HS-5 (cell line): Measurements from ENCODE around the gene LMAN2L.
A peak's percentile ranks its signal among the peaks of the same experiment; 100 is the strongest.
"Not testable (repeated sequence)": the region's sequence is repeated elsewhere in the genome, so short reads cannot be mapped to it uniquely, and the experiment has no call there.

Source experiments
- DNase-seq: peaks from one replicate; pipeline ENCODE4 v3.0.0-alpha.2; 2012; ENCODE audit warnings: low read depth

Gene LMAN2L

DNA sequence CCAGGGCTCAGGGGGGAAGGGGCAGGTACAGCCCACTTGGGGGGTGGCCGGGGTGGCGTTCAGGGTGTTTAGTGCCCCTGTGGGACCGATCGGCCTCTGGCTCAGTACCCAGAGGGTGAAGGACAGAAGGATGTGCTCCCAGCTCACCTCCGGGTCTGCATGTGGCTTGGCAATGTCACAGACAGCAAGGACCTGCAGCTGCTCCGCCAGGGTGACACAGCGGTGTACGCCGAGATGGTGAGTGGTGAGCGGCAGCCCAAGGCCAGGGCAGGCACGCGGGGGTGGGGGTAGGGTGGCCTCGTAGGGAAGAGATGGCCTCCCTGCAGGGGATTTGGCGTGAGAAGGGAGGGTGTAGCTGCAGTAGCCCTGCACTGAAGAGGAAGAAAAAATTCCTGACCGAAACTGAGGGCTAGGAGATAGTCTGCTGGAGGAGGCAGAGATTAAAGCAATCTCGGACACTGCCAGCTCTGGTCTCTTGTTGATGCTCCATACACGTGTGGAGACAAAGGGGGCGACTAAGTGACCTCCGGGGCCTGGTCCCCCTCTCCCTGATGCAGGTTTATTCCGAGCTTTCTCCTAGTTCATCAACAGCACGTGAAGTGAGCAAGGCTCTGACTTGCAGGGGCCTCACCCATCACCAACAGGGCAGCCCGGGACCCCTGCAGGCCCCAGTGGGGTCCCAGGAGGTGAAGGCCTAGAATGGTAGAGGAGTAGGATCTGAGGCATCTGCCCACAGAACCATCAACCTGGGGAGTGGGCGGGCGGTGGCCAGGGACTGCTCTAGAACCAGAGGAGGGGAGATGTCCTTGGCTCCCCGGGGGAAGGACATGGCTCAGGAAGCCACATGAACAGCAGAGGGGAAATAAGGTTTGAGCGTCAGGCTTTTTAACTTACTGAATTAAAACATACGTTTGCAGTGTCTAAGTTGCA, 51.9 kb downstream of the LMAN2L start:
- DNase-seq = no peak

DNA sequence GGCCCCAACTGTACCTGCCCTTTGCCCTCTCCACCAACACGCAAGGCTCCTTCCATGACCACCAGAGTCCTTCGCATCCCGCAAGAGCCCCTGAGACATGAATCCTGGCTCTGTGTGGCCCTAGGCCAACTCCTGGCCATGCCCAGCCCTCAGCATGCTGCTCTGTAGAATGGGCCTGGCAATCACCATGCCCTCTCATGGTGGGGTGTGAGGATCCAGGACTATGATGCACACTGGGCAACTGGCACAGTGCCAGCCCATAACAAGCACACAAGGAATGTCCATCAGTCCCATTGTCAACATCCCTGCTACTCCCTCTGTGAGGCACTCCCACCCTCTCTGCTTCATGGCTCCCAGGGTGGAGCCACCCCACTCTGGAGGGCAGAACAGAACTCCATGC, 52.6 kb downstream of the LMAN2L start:
- DNase-seq = no peak

DNA sequence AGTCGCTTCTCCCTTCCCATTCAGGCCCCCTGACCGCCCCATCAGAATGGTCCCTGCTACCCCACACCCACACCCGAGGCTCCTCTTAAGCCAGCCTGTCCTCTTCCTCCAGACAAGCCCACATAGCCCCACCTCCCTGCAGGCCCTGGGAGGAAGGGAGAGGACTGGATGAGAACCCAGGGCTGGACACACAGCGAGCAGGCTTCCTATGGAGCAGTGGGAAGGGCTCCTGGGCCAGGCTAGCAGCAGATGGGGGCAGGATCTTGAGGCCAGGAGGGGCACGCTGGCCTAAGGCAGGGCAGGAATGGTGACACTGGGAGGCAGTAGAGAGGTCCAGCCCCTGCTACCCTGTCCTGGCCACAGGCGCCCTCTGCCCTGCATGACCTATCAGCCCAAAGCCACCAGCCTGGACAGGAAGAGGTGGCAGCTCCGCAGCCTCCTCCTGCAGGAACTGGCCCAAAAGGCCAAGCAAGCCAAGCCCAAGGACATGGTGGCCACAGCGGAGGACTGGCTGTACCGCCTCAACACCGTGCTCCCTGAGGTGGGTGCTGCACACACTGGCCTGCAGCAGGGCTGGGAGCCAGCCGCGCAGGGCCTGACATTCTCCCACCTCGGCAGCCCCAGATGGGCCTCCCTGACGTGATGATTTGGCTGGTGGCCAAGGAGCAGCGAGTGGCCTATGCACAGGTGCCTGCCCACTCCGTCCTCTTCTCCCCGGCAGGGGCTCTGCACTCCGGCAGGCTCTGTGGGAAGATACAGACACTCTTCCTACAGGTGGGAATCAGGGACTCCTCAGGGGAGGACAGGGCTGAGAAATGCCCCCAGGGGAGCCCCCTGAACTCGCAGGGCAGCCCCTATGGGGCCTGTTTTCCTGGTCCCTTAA, 54.0 kb downstream of the LMAN2L start:
- no peak for DNase-seq

DNA sequence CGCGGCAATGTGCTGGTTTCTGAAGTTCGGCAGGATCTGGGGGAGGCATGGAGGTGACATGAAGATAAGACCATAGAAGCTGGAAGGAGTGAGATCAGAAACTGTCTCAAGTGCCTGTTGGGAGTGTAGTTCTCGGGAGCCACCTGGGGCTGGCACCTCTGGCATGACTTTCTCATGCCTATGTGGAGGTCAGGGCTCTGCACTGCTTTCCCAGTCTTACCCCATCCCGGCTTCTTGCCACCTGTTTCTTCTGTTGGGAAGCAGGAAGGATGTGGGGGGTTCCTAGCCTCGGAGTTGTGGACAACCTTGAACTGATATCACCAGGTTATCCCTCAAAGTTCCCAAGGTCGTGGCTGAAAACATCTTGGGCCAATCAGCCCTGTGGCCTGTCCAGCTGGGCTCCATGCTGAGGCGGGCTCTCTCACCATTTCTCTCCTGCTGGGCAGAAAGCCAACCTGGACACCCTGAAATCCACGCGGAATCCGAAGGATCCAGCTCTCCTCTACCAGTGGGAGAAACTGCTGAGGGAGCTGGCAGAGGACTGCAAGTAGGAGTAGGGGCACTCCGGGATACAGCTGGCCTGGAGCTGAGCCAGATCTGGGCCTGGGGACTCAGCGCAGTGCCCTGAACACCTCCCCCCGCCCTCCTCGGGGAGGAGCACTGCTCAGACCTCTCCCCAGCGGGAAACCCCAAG, 54.8 kb downstream of the LMAN2L start:
- no peak for DNase-seq

DNA sequence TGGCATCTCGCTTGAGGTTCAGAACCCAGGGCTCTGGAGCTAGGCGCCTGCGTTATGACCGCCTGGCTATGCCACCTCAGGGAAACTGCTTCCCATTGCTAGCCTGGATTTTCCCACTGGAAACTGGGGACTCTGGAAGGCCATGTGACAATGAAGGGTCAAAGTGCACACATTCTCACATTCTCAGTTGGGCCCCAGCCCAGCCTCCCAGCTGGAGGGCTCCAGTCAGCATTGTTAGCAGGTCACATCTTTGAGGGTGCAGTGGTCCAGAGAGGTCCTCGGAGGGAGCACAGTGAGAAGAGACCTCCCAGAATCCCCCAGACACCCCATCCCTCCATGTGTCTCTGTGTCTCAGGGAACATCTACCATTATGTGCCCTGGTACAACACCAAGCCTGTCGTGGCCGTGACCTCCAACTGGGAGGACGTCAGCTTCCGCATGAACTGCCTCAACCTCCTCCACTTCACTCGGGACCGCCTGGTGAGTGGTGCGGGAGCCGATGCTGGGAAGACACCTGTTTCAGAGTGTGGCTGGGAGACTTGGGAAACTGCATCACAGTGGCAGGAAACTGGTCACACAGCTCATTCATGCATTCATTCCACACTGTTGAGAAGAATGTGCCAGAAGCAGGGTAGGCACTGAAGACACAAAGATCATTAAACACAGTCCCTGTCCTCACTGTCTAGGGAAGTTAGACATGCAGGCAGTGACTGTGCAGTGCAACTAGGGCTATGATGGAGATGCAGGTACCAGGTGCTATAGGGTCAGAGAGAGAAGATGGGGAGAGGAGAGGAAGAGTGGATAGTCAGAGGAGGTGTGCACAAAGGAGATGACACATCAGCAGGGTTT, 55.7 kb downstream of the LMAN2L start:
- no peak for DNase-seq

DNA sequence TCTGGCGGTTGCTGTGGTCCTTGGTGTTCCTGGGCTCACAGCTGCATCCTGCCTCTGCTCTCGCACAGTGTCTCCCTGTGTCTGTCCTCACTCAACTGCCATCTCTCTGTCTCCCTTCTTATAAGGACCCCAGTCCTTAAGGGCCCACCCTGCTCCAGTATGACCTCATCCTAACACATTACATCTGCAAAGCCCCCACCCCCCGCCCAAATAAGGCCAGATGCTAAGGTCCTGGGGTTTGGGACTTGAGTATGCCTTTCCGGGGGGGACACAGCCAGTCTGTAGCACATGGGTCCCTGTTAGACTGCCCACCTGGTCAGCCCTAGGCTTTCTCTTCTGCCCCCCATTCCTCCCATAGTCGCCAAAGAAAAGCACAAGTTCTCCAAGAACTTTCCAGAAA, 56.6 kb downstream of the LMAN2L start:
- DNase-seq = no peak

DNA sequence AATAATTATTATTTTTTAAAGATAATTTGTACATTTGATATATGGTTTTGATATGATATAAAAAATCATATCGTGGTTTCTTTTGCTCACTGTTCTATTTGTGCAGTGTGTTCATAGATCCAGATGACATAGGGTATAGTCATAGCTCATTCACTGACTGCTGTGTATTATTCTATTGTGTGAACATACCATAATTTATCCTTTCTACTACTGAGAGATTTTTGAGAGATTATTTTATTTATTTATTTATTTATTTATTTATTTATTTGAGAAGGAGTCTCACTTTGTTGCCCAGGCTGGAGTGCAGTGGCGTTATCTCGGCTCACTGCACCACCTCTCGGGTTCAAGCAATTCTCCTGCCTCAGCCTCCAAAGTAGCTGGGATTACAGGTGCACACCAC, 58.3 kb downstream of the LMAN2L start:
- DNase-seq = no peak

DNA sequence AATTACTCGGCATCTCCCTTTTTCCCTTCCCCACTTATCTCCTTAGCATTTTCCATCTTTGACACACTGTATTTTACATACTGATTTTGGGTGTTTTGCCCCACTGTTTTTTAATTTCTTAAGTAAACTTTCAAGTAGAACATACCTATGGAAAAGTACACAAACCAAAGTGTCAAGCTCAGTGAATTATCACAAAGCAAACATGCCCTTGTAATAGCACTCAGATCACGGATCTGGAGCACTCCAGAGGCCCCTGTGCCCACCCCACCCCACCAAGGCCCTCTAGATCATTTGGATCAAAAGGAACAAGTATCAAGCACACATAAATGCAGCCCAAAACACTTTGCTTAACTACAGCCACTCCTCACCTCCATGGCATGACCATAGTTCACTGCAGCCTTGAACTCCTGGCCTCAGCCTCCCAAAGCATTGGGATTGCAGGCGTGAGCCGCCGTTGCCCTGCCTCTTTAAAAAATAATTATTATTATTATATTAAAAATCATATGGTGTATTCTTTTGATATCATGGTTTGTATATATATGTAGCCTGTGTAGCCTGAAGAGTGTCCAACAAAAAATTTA, 59.2 kb downstream of the LMAN2L start:
- no peak for DNase-seq

DNA sequence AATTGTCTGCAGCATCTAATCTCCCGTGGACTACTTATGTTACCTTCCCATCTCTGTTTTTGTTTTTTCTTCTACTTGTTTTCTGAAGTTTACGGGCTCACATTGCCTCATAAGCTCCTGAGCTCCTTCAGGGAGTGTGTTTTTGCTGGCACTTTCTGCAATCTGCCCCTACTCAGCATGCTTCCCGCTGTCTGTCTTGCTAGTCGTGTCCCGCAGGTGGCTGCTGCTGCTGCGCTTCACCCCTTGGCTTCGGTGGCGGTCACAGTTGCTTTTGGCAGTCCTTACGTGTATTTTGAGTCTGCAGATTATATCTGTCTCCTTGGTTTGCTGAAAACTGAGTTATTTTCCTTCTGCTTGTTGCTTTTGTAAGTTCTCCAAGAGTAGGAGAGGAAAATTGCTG, 60.0 kb downstream of the LMAN2L start:
- DNase-seq = no peak

DNA sequence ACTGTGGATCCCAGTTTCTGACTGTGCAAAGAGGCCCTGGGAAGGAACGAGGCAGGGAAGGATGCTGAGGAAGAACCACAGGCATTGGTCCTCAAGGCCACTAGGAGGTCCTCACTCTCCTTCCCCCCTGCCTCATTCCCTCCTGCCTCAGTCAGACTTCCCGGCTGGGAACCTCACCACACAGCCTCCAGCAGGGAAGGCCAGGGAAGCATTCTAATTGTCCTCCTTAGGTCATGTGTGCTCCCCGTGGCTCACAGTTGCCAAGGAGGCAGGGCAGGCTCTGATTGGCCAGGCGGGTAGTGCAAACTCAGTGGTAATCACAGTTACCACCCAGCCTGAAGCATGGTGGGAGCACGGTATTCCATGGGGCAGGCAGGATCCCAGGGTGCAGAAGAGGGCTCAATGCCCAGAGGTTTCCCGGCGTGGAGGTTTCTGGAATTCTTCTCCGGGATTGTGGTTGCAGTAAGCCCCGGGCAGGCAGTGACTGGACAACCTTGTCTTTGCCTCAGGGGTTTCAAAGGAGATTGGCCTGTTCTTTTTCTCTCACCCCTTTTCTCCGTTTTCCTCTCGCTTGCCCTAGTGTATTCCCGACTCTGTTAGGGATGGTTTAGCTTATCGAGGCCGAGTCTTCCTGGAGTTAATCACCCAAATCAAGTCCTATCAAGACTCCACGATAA, 70.2 kb downstream of the LMAN2L start:
- no peak for DNase-seq

DNA sequence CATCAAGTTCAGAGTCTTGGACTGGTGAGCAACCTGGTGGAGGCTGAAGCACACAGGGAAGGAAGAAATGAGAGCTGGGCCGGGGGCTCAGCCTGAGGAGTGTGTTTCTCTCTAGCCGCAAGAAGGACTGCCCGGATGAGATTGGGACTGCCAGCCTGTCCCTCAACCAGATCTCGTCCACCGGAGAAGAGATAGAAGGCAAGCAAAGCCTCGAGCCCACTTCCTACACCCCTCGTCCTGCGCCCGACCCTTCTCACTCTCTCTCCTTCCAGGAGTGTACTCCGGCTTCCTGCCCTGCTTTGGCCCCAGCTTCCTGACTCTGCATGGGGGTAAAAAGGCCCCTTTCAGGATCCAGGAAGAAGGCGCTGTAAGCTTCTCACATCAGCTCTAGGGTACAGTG, 71.1 kb downstream of the LMAN2L start:
- no peak for DNase-seq

DNA sequence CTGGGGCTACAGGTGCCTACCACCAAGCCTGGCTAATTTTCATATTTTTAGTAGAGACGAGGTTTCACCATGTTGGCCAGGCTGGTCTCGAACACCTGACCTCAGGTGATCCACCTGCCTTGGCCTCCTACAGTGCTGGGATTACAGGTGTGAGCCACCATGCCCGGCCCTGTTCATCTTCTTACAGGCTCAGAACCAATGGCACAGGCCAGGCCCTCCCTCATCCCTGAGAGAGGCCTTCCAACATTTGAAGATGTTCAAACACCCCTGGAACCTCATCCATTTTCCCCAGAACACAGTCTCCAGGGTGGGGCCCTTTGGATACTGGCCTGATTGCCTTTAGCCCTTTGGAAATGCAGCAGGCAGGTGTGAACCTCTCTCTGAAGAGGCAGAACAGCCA, 74.1 kb downstream of the LMAN2L start:
- not testable (repeated sequence) for DNase-seq

DNA sequence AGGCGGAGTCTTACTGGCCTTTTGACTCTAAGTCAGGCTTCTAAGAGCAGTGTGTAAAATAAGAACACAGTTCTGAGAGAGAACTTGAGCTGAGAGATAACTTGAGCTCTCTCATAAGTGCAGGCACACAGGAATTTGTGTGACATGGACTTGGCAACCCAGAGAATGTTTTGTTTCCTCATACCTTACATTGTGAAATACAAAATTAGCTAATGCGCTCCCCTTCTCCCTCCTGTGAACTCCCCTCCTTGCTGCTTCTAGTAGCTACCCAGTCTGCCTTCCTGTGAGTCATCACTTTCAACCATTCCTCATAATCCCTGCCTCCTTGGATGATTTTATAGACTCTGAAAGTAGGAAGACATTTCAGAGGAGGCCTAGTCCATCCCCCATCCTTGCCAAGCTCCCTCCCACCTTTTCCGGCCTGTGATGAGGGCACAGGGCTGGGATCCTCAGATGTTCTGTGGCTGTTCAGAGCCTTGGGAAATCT, 74.7 kb downstream of the LMAN2L start:
- peak; percentile 100 for DNase-seq

DNA sequence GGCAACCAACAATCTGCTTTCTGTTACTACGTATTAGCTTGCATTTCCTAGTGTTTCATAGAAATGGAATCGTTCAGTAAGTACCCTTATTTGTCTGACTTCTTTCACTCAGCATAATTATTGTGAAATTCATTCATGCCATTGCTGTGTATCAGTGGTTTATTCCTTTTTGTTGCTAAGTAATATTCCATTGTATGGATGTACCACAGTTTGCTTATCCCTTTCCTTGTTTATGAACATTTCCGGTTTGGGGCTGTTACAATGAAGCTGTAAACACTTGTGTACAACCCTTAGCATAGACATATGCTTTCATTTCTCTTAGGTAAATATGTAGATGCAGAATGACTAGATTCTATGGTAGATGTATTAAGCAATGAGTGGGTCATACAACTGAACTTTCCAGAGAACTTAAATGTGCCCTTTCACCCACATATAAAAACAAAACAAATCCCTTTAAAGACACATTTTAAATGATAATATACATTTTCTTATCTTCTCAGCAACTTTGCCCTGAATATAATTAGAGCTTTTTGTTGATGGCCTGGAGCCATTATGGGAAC, 75.4 kb downstream of the LMAN2L start:
- no peak for DNase-seq

DNA sequence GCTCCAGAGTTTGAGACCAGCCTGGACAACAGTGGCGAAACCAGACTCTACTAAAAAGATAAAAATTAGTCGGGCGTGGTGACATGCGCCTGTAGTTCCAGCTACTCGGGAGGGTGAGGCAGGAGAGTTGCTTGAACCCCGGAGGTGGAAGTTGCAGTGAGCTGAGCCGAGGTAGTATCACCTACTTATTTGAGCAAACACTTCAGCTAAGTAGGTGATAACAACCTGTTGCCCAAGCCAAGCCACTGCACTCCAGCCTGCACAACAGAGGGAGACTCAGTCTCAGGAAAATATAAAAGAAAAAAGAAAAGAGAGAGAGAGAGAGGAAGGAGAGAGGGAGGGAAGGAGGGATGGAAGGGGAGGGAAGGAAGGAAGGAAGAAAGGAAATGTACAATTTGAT, 76.0 kb downstream of the LMAN2L start:
- DNase-seq = no peak

DNA sequence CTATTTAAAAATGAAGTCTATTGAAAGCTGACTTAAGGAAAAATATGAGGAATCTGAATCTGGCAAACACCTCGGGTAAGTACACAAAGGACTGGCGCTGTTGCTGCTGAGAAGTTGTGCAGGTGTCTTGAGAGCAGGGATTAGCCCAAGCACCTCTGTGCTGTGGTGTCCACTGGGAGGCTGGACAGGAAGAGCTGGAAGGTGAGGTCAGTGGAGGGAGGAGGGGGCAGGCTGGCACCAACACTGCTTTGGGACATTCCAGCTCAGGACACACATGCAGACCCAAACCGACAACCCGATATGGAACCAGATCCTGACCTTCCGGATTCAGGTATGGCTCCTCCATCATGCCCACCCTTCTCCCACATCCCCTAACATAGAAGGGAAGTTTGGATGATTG, 76.7 kb downstream of the LMAN2L start:
- no peak for DNase-seq

DNA sequence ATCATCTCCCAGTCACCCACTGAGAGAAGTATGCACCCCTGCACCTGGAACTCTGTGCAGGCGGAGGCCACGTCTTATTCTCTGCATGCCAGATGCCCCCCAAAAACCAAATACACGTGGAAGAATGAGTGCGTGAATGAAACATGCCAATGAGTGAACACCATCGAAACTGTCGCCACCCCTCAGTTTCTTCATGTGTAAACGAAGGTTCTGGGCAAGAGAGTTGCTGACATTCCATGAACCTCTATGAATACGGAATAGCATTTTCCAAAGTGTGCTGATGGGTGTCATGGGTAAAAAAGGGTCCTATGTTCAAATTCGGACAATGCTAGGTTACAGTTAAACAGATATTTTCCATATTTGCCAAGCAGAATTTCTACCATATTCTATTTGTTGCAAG, 77.5 kb downstream of the LMAN2L start:
- DNase-seq = no peak

DNA sequence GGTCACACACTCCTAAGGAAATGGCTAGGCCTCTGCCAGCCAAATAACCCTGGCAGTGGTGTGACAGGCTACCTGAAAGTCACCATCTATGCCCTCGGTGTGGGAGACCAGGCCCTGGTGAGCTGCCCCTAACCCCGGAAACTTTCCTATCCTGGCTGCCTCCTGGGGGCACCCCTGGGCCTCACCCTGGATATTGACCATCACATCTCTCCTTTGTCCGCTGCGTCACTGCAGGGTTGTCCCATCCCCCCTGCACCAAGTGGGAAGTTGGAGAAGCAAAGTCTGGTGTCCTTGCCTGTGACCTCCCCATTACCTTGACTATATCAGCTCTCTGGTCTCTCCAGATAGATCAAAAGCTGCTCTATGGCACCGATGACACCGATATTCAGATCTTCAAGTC, 78.5 kb downstream of the LMAN2L start:
- DNase-seq = no peak

DNA sequence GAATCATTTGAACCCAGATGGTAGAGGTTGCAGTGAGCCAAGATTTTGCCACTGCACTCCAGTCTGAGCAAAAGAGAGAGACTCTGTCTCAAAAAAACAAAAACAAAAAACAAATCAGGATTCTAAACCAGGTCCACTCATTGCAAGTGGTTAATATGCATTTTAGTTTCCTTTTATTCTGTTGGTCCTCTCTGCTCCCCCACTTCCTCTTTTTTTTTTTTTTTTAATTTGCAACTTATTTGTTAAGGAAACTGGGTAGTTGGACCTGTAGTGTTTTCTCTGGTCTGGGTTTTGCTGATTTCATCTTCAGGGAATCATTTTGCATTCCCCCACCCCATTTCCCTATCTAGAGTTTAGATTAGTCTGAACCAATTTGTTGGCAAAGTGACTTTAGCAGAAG, 83.3 kb downstream of the LMAN2L start:
- DNase-seq = no peak
